HEK293 (cell line): ENCODE measurements around the gene NOLC1.
A peak's percentile ranks its signal among the peaks of the same experiment; 100 is the strongest.

Experiments
- CTCF ChIA-PET: fragments of 350-600 bp; formaldehyde crosslinking; extraction: SDS; loops from one replicate; lab custom pipeline; 2021; ENCODE audit warnings: antibody characterized with exemption; lab: Yijun Ruan, JAX
- POLR2A ChIA-PET: fragments of 300-600 bp; formaldehyde crosslinking; extraction: SDS; loops from one replicate; lab custom pipeline; 2020; ENCODE audit warnings: antibody characterized with exemption, inconsistent platforms; lab: Yijun Ruan, JAX
- H3K27ac ChIP-seq: fragments of 200-500 bp; sonication (Bioruptor generic); 2 replicates; pipeline ENCODE4 v1.5.1; 2014; ENCODE audit warnings: low read depth, low read length, control low read depth, inconsistent platforms; ENCODE audit errors: extremely low read depth
- H3K36me3 ChIP-seq, 2 experiments: fragments of 200-500 bp in 1 of 2; sonication (Bioruptor generic) in 1 of 2; 1 replicate in 1 of 2; 2 replicates in 1 of 2; pipeline ENCODE4 v1.5.1; 2014 to 2017; ENCODE audit warnings: inconsistent platforms in 2 of 2, low read length in 2 of 2; ENCODE audit not compliant: control insufficient read depth in 2 of 2, insufficient read depth in 1 of 2
- H3K4me1 ChIP-seq: fragments of 200-500 bp; sonication (Bioruptor generic); 2 replicates; pipeline ENCODE4 v1.5.1; 2014; ENCODE audit warnings: mild to moderate bottlenecking, low read length, inconsistent platforms; ENCODE audit not compliant: control insufficient read depth, insufficient read depth
- H3K4me3 ChIP-seq: 2 replicates; pipeline ENCODE4 v1.5.1; 2011; ENCODE audit warnings: low read depth, mild to moderate bottlenecking, control low read depth, low read length, moderate library complexity
- H3K9me3 ChIP-seq: fragments of 200-500 bp; sonication (Bioruptor generic); 2 replicates; pipeline ENCODE4 v1.5.1; 2014; ENCODE audit warnings: low read depth, low read length, inconsistent platforms; ENCODE audit not compliant: control insufficient read depth, insufficient read depth
- BCL11B ChIP-seq: fragments of 450-650 bp; formaldehyde crosslinking; IDR thresholded peaks from 2 replicates; pipeline ENCODE4 v1.5.1; 2016; ENCODE audit warnings: low read depth, missing biosample characterization, missing genetic modification characterization
- OSR2 ChIP-seq: fragments of 450-650 bp; formaldehyde crosslinking; IDR thresholded peaks from 2 replicates; pipeline ENCODE4 v1.5.1; 2016; ENCODE audit warnings: missing biosample characterization, missing genetic modification characterization
- PRDM1 ChIP-seq: fragments of 450-650 bp; formaldehyde crosslinking; IDR thresholded peaks from 2 replicates; pipeline ENCODE4; 2016; ENCODE audit warnings: missing biosample characterization, missing genetic modification characterization
- SP3 ChIP-seq: fragments of 450-650 bp; formaldehyde crosslinking; IDR thresholded peaks from 2 replicates; pipeline ENCODE4 v1.5.1; 2016; ENCODE audit warnings: missing biosample characterization, missing genetic modification characterization
- SP7 ChIP-seq: fragments of 450-650 bp; formaldehyde crosslinking; IDR thresholded peaks from 2 replicates; pipeline ENCODE4 v1.5.1; 2016; ENCODE audit warnings: missing biosample characterization, missing genetic modification characterization
- ZBTB10 ChIP-seq: fragments of 450-650 bp; formaldehyde crosslinking; IDR thresholded peaks from 2 replicates; pipeline ENCODE4 v1.5.1; 2016; ENCODE audit warnings: missing biosample characterization, missing genetic modification characterization
- ZBTB20 ChIP-seq: fragments of 450-650 bp; formaldehyde crosslinking; IDR thresholded peaks from 2 replicates; pipeline ENCODE4 v1.5.1; 2016; ENCODE audit warnings: missing biosample characterization, missing genetic modification characterization
- ZNF16 ChIP-seq: fragments of 450-650 bp; formaldehyde crosslinking; IDR thresholded peaks from 2 replicates; pipeline ENCODE4 v1.5.1; 2016; ENCODE audit warnings: low read depth, missing biosample characterization, missing genetic modification characterization
- ZNF175 ChIP-seq: fragments of 450-650 bp; formaldehyde crosslinking; IDR thresholded peaks from 2 replicates; pipeline ENCODE4 v1.5.1; 2016; ENCODE audit warnings: missing biosample characterization, missing genetic modification characterization
- ZNF404 ChIP-seq: fragments of 450-650 bp; formaldehyde crosslinking; IDR thresholded peaks from 2 replicates; pipeline ENCODE4 v1.5.1; 2017; ENCODE audit warnings: missing biosample characterization, missing genetic modification characterization
- ZNF501 ChIP-seq: fragments of 450-650 bp; formaldehyde crosslinking; IDR thresholded peaks from 2 replicates; pipeline ENCODE4 v1.5.1; 2016; ENCODE audit warnings: missing biosample characterization, missing genetic modification characterization
- ZNF585B ChIP-seq: fragments of 450-650 bp; formaldehyde crosslinking; IDR thresholded peaks from 2 replicates; pipeline ENCODE4 v1.5.1; 2016; ENCODE audit warnings: missing biosample characterization, missing genetic modification characterization
- ZNF596 ChIP-seq: fragments of 450-650 bp; IDR thresholded peaks from 2 replicates; pipeline ENCODE4 v1.5.0; 2018; ENCODE audit warnings: missing biosample characterization, mild to moderate bottlenecking, missing genetic modification characterization, moderate library complexity
- ZNF768 ChIP-seq: fragments of 450-650 bp; formaldehyde crosslinking; IDR thresholded peaks from 2 replicates; pipeline ENCODE4 v1.5.1; 2018; ENCODE audit warnings: missing biosample characterization, mild to moderate bottlenecking, missing genetic modification characterization
- ZNF791 ChIP-seq: fragments of 450-650 bp; formaldehyde crosslinking; IDR thresholded peaks from 2 replicates; pipeline ENCODE4 v1.5.1; 2016; ENCODE audit warnings: missing biosample characterization, missing genetic modification characterization
- ZSCAN23 ChIP-seq: fragments of 450-650 bp; formaldehyde crosslinking; IDR thresholded peaks from 2 replicates; pipeline ENCODE4 v1.5.1; 2016; ENCODE audit warnings: missing biosample characterization, missing genetic modification characterization

The NOLC1 gene

GRCh38 chr10:102195296-102195870, 43.2 kb downstream of the NOLC1 start:
- POLR2A ChIA-PET = no interaction called here
- no peaks in the 10 kb centered on the region for H3K9me3 ChIP-seq
- H3K27ac ChIP-seq = no peak overlapping the region
- H3K4me3 ChIP-seq = no peak overlapping the region
- TF ChIP-seq ZNF791 (tag by site-specific recombination) = no peak
- TF ChIP-seq PRDM1 (tag by site-specific recombination) = no peak
- TF ChIP-seq ZNF404 (tag by site-specific recombination) = no peak
- no peaks in the 10 kb centered on the region for H3K36me3 ChIP-seq
- CTCF ChIA-PET = interaction anchor here (0.7 kb wide), 1 partner anchor 188 kb away, joined by 3 read pairs; no protein-coding TSS in a partner anchor
- H3K4me1 ChIP-seq = no peaks in the 10 kb centered on the region

DNA sequence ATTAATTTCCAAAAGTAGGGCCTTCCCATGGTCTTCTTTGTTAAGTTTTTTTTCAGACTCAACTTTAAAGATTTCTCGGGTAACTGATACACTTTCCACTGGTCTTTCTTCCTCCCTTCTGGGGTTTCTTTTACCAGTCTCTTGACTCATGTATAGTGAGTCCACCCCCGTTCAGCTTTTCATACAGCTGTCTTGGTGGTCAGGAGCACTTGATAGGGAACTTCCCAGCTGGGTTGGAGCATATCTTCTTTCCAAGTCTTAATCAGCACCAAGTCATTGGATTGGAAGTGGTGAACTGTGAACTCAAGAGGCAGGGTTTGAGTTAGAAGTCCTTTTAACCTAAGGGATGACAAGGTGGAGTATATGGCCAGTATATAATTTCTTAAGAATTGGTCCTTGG, 44.7 kb downstream of the NOLC1 start:
- Histone ChIP-seq H3K4me3 (no peak overlapping the region), H3K9me3 (no peaks in the 10 kb centered on the region), H3K27ac (no peak overlapping the region), H3K4me1 (no peaks in the 10 kb centered on the region), H3K36me3 (no peaks in the 10 kb centered on the region)
- ChIA-PET CTCF (no interaction called here), POLR2A (no interaction called here)
- TF ChIP-seq BCL11B (tag by site-specific recombination) (no peak), ZSCAN23 (tag by site-specific recombination) (no peak), ZNF585B (tag by site-specific recombination) (no peak), ZNF768 (tag by site-specific recombination) (no peak), ZNF501 (tag by site-specific recombination) (no peak), ZBTB10 (tag by site-specific recombination) (no peak), SP7 (no peak), ZNF16 (tag by site-specific recombination) (no peak), ZNF175 (tag by site-specific recombination) (no peak), SP3 (tag by site-specific recombination) (no peak), OSR2 (tag by site-specific recombination) (no peak)

DNA sequence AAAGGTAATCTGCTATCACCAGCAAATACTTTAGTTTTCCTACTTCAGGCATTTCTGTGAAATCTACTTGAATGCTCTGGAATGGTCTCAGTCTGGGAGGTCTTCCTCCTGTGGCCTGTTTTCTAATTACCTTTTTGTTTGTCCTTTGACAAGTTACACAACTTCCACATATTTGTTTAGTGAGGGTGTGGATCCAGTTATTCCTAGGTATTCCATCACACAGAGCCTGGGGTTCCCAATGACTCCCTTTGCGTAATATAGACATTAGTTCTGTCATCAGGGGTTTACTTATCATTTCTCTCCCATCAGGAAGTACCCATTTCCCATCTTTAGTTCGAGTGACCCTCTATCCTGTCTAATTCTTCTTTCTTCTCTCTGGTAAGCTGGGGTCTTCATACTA, 45.8 kb downstream of the NOLC1 start:
- H3K4me3 ChIP-seq = no peak overlapping the region
- H3K36me3 ChIP-seq = no peaks in the 10 kb centered on the region
- ChIA-PET POLR2A (no interaction called here), CTCF (interaction anchor here (0.6 to 0.7 kb wide), 2 partner anchors 29 to 159 kb away, joined by 3 read pairs; no protein-coding TSS in a partner anchor)
- H3K4me1 ChIP-seq = no peaks in the 10 kb centered on the region
- TF ChIP-seq ZNF596 (no peak), ZBTB20 (tag by site-specific recombination) (0 out of 2 replicates have a peak, but pooled peaks have one; percentile 45)
- H3K27ac ChIP-seq = no peak overlapping the region
- no peaks in the 10 kb centered on the region for H3K9me3 ChIP-seq
